Measurements from ENCODE around the gene BID.

BID gene

GRCh38 chr22:17802822-17803221 is 28.6 kb upstream of the BID start:
- DNase-seq, result no peak

- DNase-seq, result no peak
Observed at GRCh38 chr22:17802411-17802810, 28.1 kb upstream of the BID start.

- peak; percentile 24 to 42 for DNase-seq
Observed at GRCh38 chr22:17797721-17798559, 23.7 kb upstream of the BID start.

GRCh38 chr22:17796695-17797094 is 22.4 kb upstream of the BID start:
- DNase-seq, result no peak

- DNase-seq, result no peak
Observed at GRCh38 chr22:17795661-17796548, 21.6 kb upstream of the BID start.

- DNase-seq, result no peak
Observed at GRCh38 chr22:17794726-17795542, 20.7 kb upstream of the BID start.

- DNase-seq, result no peak
Observed at GRCh38 chr22:17792854-17793434, 18.7 kb upstream of the BID start.

- no peak for DNase-seq
Observed at GRCh38 chr22:17792299-17792698, 18.0 kb upstream of the BID start.

GRCh38 chr22:17791196-17791595 is 16.9 kb upstream of the BID start:
- no peak for DNase-seq

- DNase-seq, result no peak
Observed at GRCh38 chr22:17789379-17790200, 15.3 kb upstream of the BID start.

- no peak for DNase-seq
Observed at GRCh38 chr22:17788528-17789378, 14.5 kb upstream of the BID start.

- no peak for DNase-seq
Observed at GRCh38 chr22:17787716-17788330, 13.6 kb upstream of the BID start.

- no peak for DNase-seq
Observed at GRCh38 chr22:17787241-17787640, 13.0 kb upstream of the BID start.

- no peak for DNase-seq
Observed at GRCh38 chr22:17786435-17787161, 12.3 kb upstream of the BID start.

GRCh38 chr22:17785185-17786184 is 11.2 kb upstream of the BID start:
- DNase-seq, result peak; percentile 69 to 76

- DNase-seq, result no peak
Observed at GRCh38 chr22:17784776-17785175, 10.5 kb upstream of the BID start.

- no peak for DNase-seq
Observed at GRCh38 chr22:17783773-17784480, 9.7 kb upstream of the BID start.

GRCh38 chr22:17783312-17783711 is 9.0 kb upstream of the BID start:
- DNase-seq, result no peak

Measured in CD4-positive, alpha-beta T cell treated with Interferon alpha-2 for 1 hour (primary cell).